HepG2 (cell line): ENCODE measurements around the gene PRKCE. TPM values are rescaled to one million over a fixed set of nuclear protein-coding genes. Genes with fewer than 3 reads are reported as not detected.

ENCODE experiments used
- ATAC-seq: fragments of 200-7000 bp; cut with Tn5 transposase; 3 replicates; pipeline ENCODE4 v1.9.1; 2020; ENCODE audit warnings: mild to moderate bottlenecking, moderate library complexity
- BruUV-seq: library from RNA; stranded (reverse); fragments of 400-500 nt; replicated peaks from 2 replicates; lab custom pipeline; 2021; lab: Mats Ljungman, UMichigan
- CTCF ChIA-PET: fragments of 300-600 bp; formaldehyde crosslinking; extraction: SDS; loops from one replicate; lab custom pipeline; 2021; ENCODE audit warnings: low total read pairs, inconsistent platforms, low intra/inter-chr PET ratio; lab: Yijun Ruan, JAX
- POLR2A ChIA-PET: fragments of 350-600 bp; sonication (Branson Sonifier 250); formaldehyde crosslinking; loops from one replicate; lab custom pipeline; 2020; ENCODE audit warnings: antibody characterized with exemption, inconsistent platforms; lab: Yijun Ruan, JAX
- DNase-seq: peaks from one replicate; pipeline ENCODE4 v3.0.0-alpha.2; 2015; ENCODE audit warnings: low spot score
- FAIRE-seq: peaks from 3 replicates; lab custom pipeline; 2011; peaks lifted over from hg19 to GRCh38; lab: Jason Lieb, UNC
- H2AFZ ChIP-seq: one replicate; pipeline ENCODE4 v1.6.1; 2011; ENCODE audit warnings: low read length, inconsistent platforms
- H3K27ac ChIP-seq: fragments of 300-600 bp; 3 replicates; pipeline ENCODE4 v1.8.0; 2011; ENCODE audit warnings: mixed run types, mild to moderate bottlenecking, mixed read lengths, low read length, inconsistent platforms; ENCODE audit not compliant: insufficient read depth; ENCODE audit errors: extremely low read length
- H3K27me3 ChIP-seq, 2 experiments: fragments of 200-600 bp in 1 of 2; 2 replicates in 1 of 2; 3 replicates in 1 of 2; pipeline versions ENCODE4 v1.6.0 to v1.8.0; 2011; ENCODE audit warnings: low read length in 2 of 2, mild to moderate bottlenecking in 2 of 2, moderate library complexity in 2 of 2, inconsistent platforms in 1 of 2; ENCODE audit not compliant: insufficient read depth in 2 of 2, control insufficient read depth in 1 of 2
- H3K36me3 ChIP-seq, 2 experiments: fragments of 200-600 bp in 1 of 2; replicated peaks in 1 of 2; 2 replicates in 1 of 2; 3 replicates in 1 of 2; pipeline versions ENCODE4 v1.5.1 to v1.8.0; 2011; ENCODE audit warnings: low read length in 2 of 2, inconsistent platforms in 1 of 2; ENCODE audit not compliant: insufficient read depth in 2 of 2, control insufficient read depth in 1 of 2
- H3K4me1 ChIP-seq: 2 replicates; pipeline ENCODE4 v1.5.1; 2012; ENCODE audit warnings: low read length, inconsistent platforms; ENCODE audit not compliant: insufficient read depth
- H3K4me2 ChIP-seq: 2 replicates; pipeline ENCODE4 v1.6.0; 2011; ENCODE audit warnings: low read depth, low read length, inconsistent platforms
- H3K4me3 ChIP-seq, 3 experiments: fragments of 200-600 bp in 1 of 3; sonication (generic), shearing (Covaris generic) in 1 of 3; replicated peaks in 1 of 3; 2 replicates each; pipeline ENCODE4 v1.5.1; 2011 to 2016; ENCODE audit warnings: low read length in 3 of 3, inconsistent platforms in 2 of 3, low read depth in 2 of 3, mild to moderate bottlenecking in 2 of 3, control low read depth in 1 of 3, mixed read lengths in 1 of 3; ENCODE audit not compliant: insufficient read depth in 1 of 3
- H3K79me2 ChIP-seq: one replicate; pipeline ENCODE4 v1.6.1; 2011; ENCODE audit warnings: low read length, inconsistent platforms; ENCODE audit not compliant: insufficient read depth
- H3K9ac ChIP-seq: 2 replicates; pipeline ENCODE4 v1.6.0; 2011; ENCODE audit warnings: mild to moderate bottlenecking, low read depth, low read length, inconsistent platforms; ENCODE audit not compliant: insufficient read depth
- H3K9me3 ChIP-seq: 2 replicates; pipeline ENCODE4 v1.5.1; 2012; ENCODE audit warnings: mild to moderate bottlenecking, low read length
- H4K20me1 ChIP-seq: 2 replicates; pipeline ENCODE4 v1.6.0; 2011; ENCODE audit warnings: inconsistent platforms, mild to moderate bottlenecking, low read length, moderate library complexity; ENCODE audit not compliant: insufficient read depth
- ARID2 ChIP-seq: sonication (generic); formaldehyde crosslinking; IDR thresholded peaks from 2 replicates; pipeline ENCODE4 v1.8.1; 2022; ENCODE audit warnings: mild to moderate bottlenecking, missing genetic modification reagents, borderline replicate concordance
- ATF4 ChIP-seq, 2 experiments: fragments of 450-650 bp in 1 of 2; sonication (generic) in 1 of 2; formaldehyde crosslinking; IDR thresholded peaks; 2 replicates each; pipeline versions ENCODE4 v1.5.0 to v1.8.0; 2020 to 2022; ENCODE audit warnings: mild to moderate bottlenecking in 1 of 2, missing genetic modification reagents in 1 of 2
- BRCA1 ChIP-seq: sonication (generic); formaldehyde crosslinking; IDR thresholded peaks from 2 replicates; pipeline ENCODE4 v1.4.0; 2020; ENCODE audit warnings: missing genetic modification reagents
- NRL ChIP-seq: sonication (generic); formaldehyde crosslinking; IDR thresholded peaks from 2 replicates; pipeline ENCODE4 v1.5.0; 2020; ENCODE audit warnings: missing genetic modification reagents, mild to moderate bottlenecking, moderate library complexity, borderline replicate concordance
- PTBP1 ChIP-seq: fragments of 200-400 bp; formaldehyde crosslinking; IDR thresholded peaks from 2 replicates; pipeline ENCODE4 v1.6.1; 2018; ENCODE audit warnings: low read length, low read depth; ENCODE audit not compliant: poor library complexity, severe bottlenecking
- TEAD3 ChIP-seq: optimal IDR thresholded peaks from 2 replicates; pipeline ENCODE3; 2016; ENCODE audit warnings: borderline replicate concordance
- TFE3 ChIP-seq: IDR thresholded peaks from 2 replicates; pipeline ENCODE4 v1.6.1; 2016
- ZBTB43 ChIP-seq: sonication (generic); formaldehyde crosslinking; conservative IDR thresholded peaks from 2 replicates; pipeline ENCODE4 v1.4.0; 2020; ENCODE audit warnings: missing genetic modification reagents
- ZNF10 ChIP-seq: sonication (generic); formaldehyde crosslinking; IDR thresholded peaks from 2 replicates; pipeline ENCODE4 v1.4.0; 2020; ENCODE audit warnings: mild to moderate bottlenecking, low read depth, missing genetic modification reagents, borderline replicate concordance
- ZNF230 ChIP-seq: sonication (generic); formaldehyde crosslinking; IDR thresholded peaks from 2 replicates; pipeline ENCODE4 v1.4.0; 2020; ENCODE audit warnings: mild to moderate bottlenecking, missing genetic modification reagents
- ZNF354B ChIP-seq: sonication (generic); formaldehyde crosslinking; IDR thresholded peaks from 2 replicates; pipeline ENCODE4 v1.8.0; 2022; ENCODE audit warnings: mild to moderate bottlenecking, missing genetic modification reagents
- ZNF44 ChIP-seq: sonication (generic); formaldehyde crosslinking; IDR thresholded peaks from 2 replicates; pipeline ENCODE4 v1.5.1; 2020; ENCODE audit warnings: mild to moderate bottlenecking, missing genetic modification reagents
- ZNF468 ChIP-seq: sonication (generic); formaldehyde crosslinking; IDR thresholded peaks from 2 replicates; pipeline ENCODE4 v1.8.0; 2022; ENCODE audit warnings: mild to moderate bottlenecking, moderate library complexity, missing genetic modification reagents
- ZNF558 ChIP-seq: sonication (generic); formaldehyde crosslinking; IDR thresholded peaks from 2 replicates; pipeline ENCODE4 v1.9.0; 2022; ENCODE audit warnings: mild to moderate bottlenecking, missing genetic modification reagents, borderline replicate concordance
- ZNF777 ChIP-seq: sonication (generic); formaldehyde crosslinking; IDR thresholded peaks from 2 replicates; pipeline ENCODE4 v1.4.0; 2020; ENCODE audit warnings: missing genetic modification reagents
- WGBS: methylation state at CpG from one replicate; pipeline ENCODE4 v1.1.6; 2017; ENCODE audit warnings: low lambda C conversion rate; 5-methylcytosine and 5-hydroxymethylcytosine counted together
- in situ Hi-C: cut with HindIII; loops from 2 replicates; pipeline ENCODE4 v1.10.0; 2017; ENCODE audit warnings: low pct_unique_long_range_greater_than_20kb; ENCODE audit not compliant: extremely low pct_ligation_motif_present
- intact Hi-C: fragments of 100-400 bp; cut with micrococcal nuclease; formaldehyde crosslinking; loops from one replicate; pipeline ENCODE4 v1.10.0; 2022; ENCODE audit not compliant: unreplicated experiment
- polyA plus RNA-seq, 8 experiments: library from polyadenylated mRNA; depleted of rRNA in 3 of 8; stranded (reverse) in 7 of 8; unstranded in 1 of 8; fragments of >200 nt; fragmentation: Illumina TruSeq in 4 of 8; extraction: Trizol in 4 of 8; gene quantifications; 2 replicates each; pipeline versions ENCODE4 v1.2.1 to v1.2.3, GENCODE V29; 2011 to 2016; ENCODE audit warnings: low read depth in 4 of 8, missing spikeins in 1 of 8, mixed read lengths in 1 of 8; ENCODE audit not compliant: insufficient read depth in 1 of 8
- total RNA-seq, 5 experiments: library from RNA; depleted of rRNA; stranded (reverse); fragments of >200 nt; fragmentation: Illumina TruSeq; extraction: Trizol; gene quantifications; 2 replicates each; pipeline ENCODE4 v1.2.3, GENCODE V29; 2016; ENCODE audit warnings: low read depth in 1 of 5
- TF ChIP-seq, protein P1 (sequence below): sonication (generic); formaldehyde crosslinking; conservative IDR thresholded peaks from 2 replicates; pipeline ENCODE4 v1.4.0; 2020; ENCODE audit warnings: missing genetic modification reagents
- TF ChIP-seq, protein P2 (sequence below): IDR thresholded peaks from 2 replicates; pipeline ENCODE4 v1.6.1; 2016; ENCODE audit warnings: low read depth, control low read depth

The PRKCE gene
- total and polyA plus RNA-seq, 2 of the 13 experiments (the other 11 are each of a cell fraction or from before 2014, with no cell fraction given), result 1.0 to 3.9 TPM

GRCh38 chr2:45892425-45892745 lies 240.9 kb downstream of the PRKCE start (continued):
- TF ChIP-seq TFE3 (CRISPR knock-in tag) (no peak), ZNF468 (CRISPR knock-in tag) (no peak)

- no peak overlapping the region for H2AFZ ChIP-seq
- ChIA-PET POLR2A (no interaction called here), CTCF (no interaction called here)
- no peak for TF ChIP-seq ATF4 (CRISPR knock-in tag; IDR thresholded peaks at IDR 0.05)
- no peak for TF ChIP-seq ZNF230 (CRISPR knock-in tag)
- no peak for TF ChIP-seq ZNF558 (CRISPR knock-in tag)
- no peak for TF ChIP-seq ZNF354B (CRISPR knock-in tag)
- no peak for TF ChIP-seq TEAD3 (CRISPR knock-in tag)
- TF ChIP-seq PTBP1, result no peak
- no peak for TF ChIP-seq ZBTB43
- TF ChIP-seq ARID2 (CRISPR knock-in tag), result no peak
- no peak for TF ChIP-seq ZNF777 (CRISPR knock-in tag)
- no peak for TF ChIP-seq ZNF44 (CRISPR knock-in tag)
- TF ChIP-seq NRL (CRISPR knock-in tag), result no peak
- no peak for TF ChIP-seq ZNF10 (CRISPR knock-in tag)
- TF ChIP-seq, protein P1, sequence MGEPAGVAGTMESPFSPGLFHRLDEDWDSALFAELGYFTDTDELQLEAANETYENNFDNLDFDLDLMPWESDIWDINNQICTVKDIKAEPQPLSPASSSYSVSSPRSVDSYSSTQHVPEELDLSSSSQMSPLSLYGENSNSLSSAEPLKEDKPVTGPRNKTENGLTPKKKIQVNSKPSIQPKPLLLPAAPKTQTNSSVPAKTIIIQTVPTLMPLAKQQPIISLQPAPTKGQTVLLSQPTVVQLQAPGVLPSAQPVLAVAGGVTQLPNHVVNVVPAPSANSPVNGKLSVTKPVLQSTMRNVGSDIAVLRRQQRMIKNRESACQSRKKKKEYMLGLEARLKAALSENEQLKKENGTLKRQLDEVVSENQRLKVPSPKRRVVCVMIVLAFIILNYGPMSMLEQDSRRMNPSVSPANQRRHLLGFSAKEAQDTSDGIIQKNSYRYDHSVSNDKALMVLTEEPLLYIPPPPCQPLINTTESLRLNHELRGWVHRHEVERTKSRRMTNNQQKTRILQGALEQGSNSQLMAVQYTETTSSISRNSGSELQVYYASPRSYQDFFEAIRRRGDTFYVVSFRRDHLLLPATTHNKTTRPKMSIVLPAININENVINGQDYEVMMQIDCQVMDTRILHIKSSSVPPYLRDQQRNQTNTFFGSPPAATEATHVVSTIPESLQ (CRISPR knock-in tag), result no peak
- TF ChIP-seq BRCA1, result no peak
- TF ChIP-seq, protein P2, sequence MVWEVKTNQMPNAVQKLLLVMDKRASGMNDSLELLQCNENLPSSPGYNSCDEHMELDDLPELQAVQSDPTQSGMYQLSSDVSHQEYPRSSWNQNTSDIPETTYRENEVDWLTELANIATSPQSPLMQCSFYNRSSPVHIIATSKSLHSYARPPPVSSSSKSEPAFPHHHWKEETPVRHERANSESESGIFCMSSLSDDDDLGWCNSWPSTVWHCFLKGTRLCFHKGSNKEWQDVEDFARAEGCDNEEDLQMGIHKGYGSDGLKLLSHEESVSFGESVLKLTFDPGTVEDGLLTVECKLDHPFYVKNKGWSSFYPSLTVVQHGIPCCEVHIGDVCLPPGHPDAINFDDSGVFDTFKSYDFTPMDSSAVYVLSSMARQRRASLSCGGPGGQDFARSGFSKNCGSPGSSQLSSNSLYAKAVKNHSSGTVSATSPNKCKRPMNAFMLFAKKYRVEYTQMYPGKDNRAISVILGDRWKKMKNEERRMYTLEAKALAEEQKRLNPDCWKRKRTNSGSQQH, result no peak
- H3K27ac ChIP-seq, result no peak overlapping the region
- ATAC-seq, result no peak
- no peaks in the 10 kb centered on the region for H3K9me3 ChIP-seq
- no TSS peak for BruUV-seq
- H3K27me3 ChIP-seq, result no peaks in the 10 kb centered on the region
- H3K9ac ChIP-seq, result no peak overlapping the region
- H3K4me1 ChIP-seq, result peaks cover 6% of the 10 kb centered on the region; the same call in 1 of the 2 replicates
- no peak for DNase-seq
- intact Hi-C loops, result no loop called here
- no peak for FAIRE-seq
- no peaks in the 10 kb centered on the region for H3K36me3 ChIP-seq
- WGBS, result 30% methylated on average over 7 of the region's 7 CpGs
- H3K79me2 ChIP-seq, result no peaks in the 10 kb centered on the region
- H3K4me3 ChIP-seq, result no peak overlapping the region
- H3K4me2 ChIP-seq, result no peak overlapping the region
- in situ Hi-C loops, result no loop called here
- H4K20me1 ChIP-seq, result no peaks in the 10 kb centered on the region
Observed at GRCh38 chr2:45892757-45893156, 241.3 kb downstream of the PRKCE start.
